ENCODE results near the gene IQSEC1. TPM values are rescaled to one million over a fixed set of nuclear protein-coding genes. Genes with fewer than 3 reads are reported as not detected.

The IQSEC1 gene
- total and polyA plus RNA-seq, 2 experiments from 2014 or later, result 8.0 to 51.9 TPM

DNA sequence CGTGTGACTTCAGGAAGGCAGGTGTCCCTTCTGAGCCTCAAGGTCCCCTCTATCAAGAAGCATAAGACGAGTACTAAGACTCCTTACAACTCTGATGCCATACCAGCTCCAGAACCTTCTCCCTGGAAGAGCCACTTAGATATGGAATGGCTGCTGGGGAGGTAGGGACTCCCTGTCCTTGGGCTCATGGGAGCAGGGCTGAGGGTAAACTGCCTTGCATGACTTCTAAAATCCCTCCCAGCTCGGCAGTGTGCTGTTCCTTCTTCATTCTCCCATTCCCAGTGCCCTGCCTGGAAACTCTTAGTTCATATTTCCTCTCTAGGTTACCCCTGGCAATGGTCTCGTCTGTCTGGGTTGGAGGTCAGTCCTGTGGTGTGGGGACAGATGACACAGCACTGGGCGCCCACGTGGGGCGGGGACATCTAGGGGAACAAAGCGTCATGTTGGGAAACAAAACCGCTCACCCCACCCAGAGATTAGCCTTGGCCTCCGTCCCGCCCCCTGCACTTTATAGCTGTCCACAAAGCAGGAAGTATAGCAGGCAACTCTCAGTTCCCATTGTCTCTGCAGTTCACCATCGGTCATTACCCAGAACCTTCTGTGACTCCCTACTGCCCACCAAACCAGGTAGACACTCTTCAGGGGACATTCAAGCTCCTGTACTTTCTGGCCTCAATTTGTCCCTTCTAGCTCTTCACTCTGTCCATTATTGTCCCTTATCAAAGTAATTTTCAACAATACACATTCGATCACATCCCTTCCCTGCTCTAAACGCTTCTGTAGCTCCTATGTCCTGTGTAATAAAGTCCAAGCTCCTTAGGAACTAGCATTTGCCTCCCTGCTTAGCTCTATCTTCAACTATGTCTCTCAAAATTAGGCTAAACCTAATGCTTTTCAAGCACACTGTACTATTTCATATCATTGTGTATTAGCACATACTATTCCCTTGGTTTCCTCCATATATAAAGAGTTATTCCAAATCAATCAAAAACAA, 73.8 kb downstream of the IQSEC1 start:
- ATAC-seq (no peak), DNase-seq (ENCODE audit: low spot score) (no peak)
- Histone ChIP-seq H4K20me1 (replicated peaks; ENCODE audit: insufficient read depth) (no peaks in the 10 kb centered on the region; the same call in 1 of the 2 replicates), H3F3A (replicated peaks; ENCODE audit: low read depth) (no peaks in the 10 kb centered on the region), H3K4me1 (ENCODE audit: insufficient read depth) (peaks cover 16% of the 10 kb centered on the region), H3K4me2 (no peak overlapping the region), H3K9me2 (ENCODE audit: insufficient read depth) (no peaks in the 10 kb centered on the region), H3K4me3 (no peak overlapping the region), H2AFZ (no peak overlapping the region), H3K27me3 (ENCODE audit: insufficient read depth) (peaks cover 3% of the 10 kb centered on the region), H3K79me2 (replicated peaks; ENCODE audit: insufficient read depth) (no peaks in the 10 kb centered on the region), H3K36me3 (ENCODE audit: insufficient read depth) (no peaks in the 10 kb centered on the region), H3K27ac (ENCODE audit: low read depth) (no peak overlapping the region)
- Mint-ChIP-seq H3K9me3 (no peaks in the 10 kb centered on the region), H3K36me3 (ENCODE audit: low read depth) (no peaks in the 10 kb centered on the region), H3K27ac (no peak overlapping the region), H3K4me1 (peaks cover 25% of the 10 kb centered on the region), H3K27me3 (ENCODE audit: insufficient read depth, low read depth, poor library complexity) (peaks cover 7% of the 10 kb centered on the region), H3K4me3 (no peak overlapping the region)
- TF ChIP-seq, protein P1, sequence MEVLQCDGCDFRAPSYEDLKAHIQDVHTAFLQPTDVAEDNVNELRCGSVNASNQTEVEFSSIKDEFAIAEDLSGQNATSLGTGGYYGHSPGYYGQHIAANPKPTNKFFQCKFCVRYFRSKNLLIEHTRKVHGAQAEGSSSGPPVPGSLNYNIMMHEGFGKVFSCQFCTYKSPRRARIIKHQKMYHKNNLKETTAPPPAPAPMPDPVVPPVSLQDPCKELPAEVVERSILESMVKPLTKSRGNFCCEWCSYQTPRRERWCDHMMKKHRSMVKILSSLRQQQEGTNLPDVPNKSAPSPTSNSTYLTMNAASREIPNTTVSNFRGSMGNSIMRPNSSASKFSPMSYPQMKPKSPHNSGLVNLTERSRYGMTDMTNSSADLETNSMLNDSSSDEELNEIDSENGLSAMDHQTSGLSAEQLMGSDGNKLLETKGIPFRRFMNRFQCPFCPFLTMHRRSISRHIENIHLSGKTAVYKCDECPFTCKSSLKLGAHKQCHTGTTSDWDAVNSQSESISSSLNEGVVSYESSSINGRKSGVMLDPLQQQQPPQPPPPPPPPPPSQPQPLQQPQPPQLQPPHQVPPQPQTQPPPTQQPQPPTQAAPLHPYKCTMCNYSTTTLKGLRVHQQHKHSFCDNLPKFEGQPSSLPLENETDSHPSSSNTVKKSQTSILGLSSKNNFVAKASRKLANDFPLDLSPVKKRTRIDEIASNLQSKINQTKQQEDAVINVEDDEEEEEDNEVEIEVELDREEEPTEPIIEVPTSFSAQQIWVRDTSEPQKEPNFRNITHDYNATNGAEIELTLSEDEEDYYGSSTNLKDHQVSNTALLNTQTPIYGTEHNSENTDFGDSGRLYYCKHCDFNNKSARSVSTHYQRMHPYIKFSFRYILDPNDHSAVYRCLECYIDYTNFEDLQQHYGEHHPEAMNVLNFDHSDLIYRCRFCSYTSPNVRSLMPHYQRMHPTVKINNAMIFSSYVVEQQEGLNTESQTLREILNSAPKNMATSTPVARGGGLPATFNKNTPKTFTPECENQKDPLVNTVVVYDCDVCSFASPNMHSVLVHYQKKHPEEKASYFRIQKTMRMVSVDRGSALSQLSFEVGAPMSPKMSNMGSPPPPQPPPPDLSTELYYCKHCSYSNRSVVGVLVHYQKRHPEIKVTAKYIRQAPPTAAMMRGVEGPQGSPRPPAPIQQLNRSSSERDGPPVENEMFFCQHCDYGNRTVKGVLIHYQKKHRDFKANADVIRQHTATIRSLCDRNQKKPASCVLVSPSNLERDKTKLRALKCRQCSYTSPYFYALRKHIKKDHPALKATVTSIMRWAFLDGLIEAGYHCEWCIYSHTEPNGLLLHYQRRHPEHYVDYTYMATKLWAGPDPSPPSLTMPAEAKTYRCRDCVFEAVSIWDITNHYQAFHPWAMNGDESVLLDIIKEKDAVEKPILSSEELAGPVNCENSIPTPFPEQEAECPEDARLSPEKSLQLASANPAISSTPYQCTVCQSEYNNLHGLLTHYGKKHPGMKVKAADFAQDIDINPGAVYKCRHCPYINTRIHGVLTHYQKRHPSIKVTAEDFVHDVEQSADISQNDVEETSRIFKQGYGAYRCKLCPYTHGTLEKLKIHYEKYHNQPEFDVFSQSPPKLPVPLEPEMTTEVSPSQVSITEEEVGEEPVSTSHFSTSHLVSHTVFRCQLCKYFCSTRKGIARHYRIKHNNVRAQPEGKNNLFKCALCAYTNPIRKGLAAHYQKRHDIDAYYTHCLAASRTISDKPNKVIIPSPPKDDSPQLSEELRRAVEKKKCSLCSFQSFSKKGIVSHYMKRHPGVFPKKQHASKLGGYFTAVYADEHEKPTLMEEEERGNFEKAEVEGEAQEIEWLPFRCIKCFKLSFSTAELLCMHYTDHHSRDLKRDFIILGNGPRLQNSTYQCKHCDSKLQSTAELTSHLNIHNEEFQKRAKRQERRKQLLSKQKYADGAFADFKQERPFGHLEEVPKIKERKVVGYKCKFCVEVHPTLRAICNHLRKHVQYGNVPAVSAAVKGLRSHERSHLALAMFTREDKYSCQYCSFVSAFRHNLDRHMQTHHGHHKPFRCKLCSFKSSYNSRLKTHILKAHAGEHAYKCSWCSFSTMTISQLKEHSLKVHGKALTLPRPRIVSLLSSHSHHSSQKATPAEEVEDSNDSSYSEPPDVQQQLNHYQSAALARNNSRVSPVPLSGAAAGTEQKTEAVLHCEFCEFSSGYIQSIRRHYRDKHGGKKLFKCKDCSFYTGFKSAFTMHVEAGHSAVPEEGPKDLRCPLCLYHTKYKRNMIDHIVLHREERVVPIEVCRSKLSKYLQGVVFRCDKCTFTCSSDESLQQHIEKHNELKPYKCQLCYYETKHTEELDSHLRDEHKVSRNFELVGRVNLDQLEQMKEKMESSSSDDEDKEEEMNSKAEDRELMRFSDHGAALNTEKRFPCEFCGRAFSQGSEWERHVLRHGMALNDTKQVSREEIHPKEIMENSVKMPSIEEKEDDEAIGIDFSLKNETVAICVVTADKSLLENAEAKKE (CRISPR knock-in tag; IDR thresholded peaks at IDR 0.05), result no peak
- TF ChIP-seq, protein P2, sequence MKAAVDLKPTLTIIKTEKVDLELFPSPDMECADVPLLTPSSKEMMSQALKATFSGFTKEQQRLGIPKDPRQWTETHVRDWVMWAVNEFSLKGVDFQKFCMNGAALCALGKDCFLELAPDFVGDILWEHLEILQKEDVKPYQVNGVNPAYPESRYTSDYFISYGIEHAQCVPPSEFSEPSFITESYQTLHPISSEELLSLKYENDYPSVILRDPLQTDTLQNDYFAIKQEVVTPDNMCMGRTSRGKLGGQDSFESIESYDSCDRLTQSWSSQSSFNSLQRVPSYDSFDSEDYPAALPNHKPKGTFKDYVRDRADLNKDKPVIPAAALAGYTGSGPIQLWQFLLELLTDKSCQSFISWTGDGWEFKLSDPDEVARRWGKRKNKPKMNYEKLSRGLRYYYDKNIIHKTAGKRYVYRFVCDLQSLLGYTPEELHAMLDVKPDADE (IDR thresholded peaks at IDR 0.05), result no peak
- TF ChIP-seq POLR2AphosphoS5 (IDR thresholded peaks at IDR 0.05; ENCODE audit: low read depth) (no peak), EZH2phosphoT487 (IDR thresholded peaks at IDR 0.05; ENCODE audit: unreplicated experiment) (no peak), EZH2 (IDR thresholded peaks at IDR 0.05; ENCODE audit: low read depth, unreplicated experiment) (no peak), CREB1 (CRISPR knock-in tag; IDR thresholded peaks at IDR 0.05; ENCODE audit: low read depth) (no peak), NANOG (IDR thresholded peaks at IDR 0.05; ENCODE audit: borderline replicate concordance) (no peak), STAT1 (IDR thresholded peaks at IDR 0.05; ENCODE audit: unreplicated experiment) (no peak), ZNF114 (CRISPR knock-in tag; IDR thresholded peaks at IDR 0.05) (no peak), JUNB (IDR thresholded peaks at IDR 0.05; ENCODE audit: unreplicated experiment) (no peak)
- TF ChIP-seq, protein P3, sequence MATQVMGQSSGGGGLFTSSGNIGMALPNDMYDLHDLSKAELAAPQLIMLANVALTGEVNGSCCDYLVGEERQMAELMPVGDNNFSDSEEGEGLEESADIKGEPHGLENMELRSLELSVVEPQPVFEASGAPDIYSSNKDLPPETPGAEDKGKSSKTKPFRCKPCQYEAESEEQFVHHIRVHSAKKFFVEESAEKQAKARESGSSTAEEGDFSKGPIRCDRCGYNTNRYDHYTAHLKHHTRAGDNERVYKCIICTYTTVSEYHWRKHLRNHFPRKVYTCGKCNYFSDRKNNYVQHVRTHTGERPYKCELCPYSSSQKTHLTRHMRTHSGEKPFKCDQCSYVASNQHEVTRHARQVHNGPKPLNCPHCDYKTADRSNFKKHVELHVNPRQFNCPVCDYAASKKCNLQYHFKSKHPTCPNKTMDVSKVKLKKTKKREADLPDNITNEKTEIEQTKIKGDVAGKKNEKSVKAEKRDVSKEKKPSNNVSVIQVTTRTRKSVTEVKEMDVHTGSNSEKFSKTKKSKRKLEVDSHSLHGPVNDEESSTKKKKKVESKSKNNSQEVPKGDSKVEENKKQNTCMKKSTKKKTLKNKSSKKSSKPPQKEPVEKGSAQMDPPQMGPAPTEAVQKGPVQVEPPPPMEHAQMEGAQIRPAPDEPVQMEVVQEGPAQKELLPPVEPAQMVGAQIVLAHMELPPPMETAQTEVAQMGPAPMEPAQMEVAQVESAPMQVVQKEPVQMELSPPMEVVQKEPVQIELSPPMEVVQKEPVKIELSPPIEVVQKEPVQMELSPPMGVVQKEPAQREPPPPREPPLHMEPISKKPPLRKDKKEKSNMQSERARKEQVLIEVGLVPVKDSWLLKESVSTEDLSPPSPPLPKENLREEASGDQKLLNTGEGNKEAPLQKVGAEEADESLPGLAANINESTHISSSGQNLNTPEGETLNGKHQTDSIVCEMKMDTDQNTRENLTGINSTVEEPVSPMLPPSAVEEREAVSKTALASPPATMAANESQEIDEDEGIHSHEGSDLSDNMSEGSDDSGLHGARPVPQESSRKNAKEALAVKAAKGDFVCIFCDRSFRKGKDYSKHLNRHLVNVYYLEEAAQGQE (IDR thresholded peaks at IDR 0.05; ENCODE audit: unreplicated experiment), result no peak
- TF ChIP-seq, protein P4, sequence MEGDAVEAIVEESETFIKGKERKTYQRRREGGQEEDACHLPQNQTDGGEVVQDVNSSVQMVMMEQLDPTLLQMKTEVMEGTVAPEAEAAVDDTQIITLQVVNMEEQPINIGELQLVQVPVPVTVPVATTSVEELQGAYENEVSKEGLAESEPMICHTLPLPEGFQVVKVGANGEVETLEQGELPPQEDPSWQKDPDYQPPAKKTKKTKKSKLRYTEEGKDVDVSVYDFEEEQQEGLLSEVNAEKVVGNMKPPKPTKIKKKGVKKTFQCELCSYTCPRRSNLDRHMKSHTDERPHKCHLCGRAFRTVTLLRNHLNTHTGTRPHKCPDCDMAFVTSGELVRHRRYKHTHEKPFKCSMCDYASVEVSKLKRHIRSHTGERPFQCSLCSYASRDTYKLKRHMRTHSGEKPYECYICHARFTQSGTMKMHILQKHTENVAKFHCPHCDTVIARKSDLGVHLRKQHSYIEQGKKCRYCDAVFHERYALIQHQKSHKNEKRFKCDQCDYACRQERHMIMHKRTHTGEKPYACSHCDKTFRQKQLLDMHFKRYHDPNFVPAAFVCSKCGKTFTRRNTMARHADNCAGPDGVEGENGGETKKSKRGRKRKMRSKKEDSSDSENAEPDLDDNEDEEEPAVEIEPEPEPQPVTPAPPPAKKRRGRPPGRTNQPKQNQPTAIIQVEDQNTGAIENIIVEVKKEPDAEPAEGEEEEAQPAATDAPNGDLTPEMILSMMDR (conservative IDR thresholded peaks at IDR 0.05; ENCODE audit: low read depth in 2 of 2), result no peak
